H1 (cell line): ENCODE results near the gene GALNT11. TPM values are rescaled to one million over a fixed set of nuclear protein-coding genes. Genes with fewer than 3 reads are reported as not detected.
"Not testable (repeated sequence)": the region's sequence is repeated elsewhere in the genome, so short reads cannot be mapped to it uniquely, and the experiment has no call there.

Experiments used
- CTCF ChIA-PET: fragments of 300-600 bp; sonication (Branson Sonifier 250); formaldehyde crosslinking; loops from one replicate; lab custom pipeline; 2021; ENCODE audit not compliant: partially characterized antibody; lab: Charles Lee
- POLR2A ChIA-PET: fragments of 300-600 bp; sonication (Branson Sonifier 250); formaldehyde crosslinking; loops from one replicate; lab custom pipeline; 2021; ENCODE audit warnings: inconsistent platforms; ENCODE audit not compliant: partially characterized antibody; lab: Charles Lee
- DNase-seq, 2 experiments: peaks; one replicate each; pipeline versions ENCODE4 v3.0.0 to v3.0.0-alpha.2; 2010 to 2022; ENCODE audit warnings: low spot score in 2 of 2, low read depth in 1 of 2, mixed read lengths in 1 of 2
- FAIRE-seq: peaks from 2 replicates; lab custom pipeline; 2011; peaks lifted over from hg19 to GRCh38; lab: Jason Lieb, UNC
- H2AFZ ChIP-seq: 2 replicates; pipeline ENCODE4 v1.8.1; 2012; ENCODE audit warnings: low read length, inconsistent platforms
- H2AK5ac ChIP-seq: 2 replicates; pipeline ENCODE4 v1.6.1; 2013; ENCODE audit warnings: low read depth, low read length
- H2BK120ac ChIP-seq: replicated peaks from 2 replicates; pipeline ENCODE3; 2013; ENCODE audit warnings: low read depth, low read length, inconsistent platforms
- H2BK12ac ChIP-seq: 2 replicates; pipeline ENCODE4 v1.6.1; 2013; ENCODE audit warnings: low read depth, low read length
- H2BK15ac ChIP-seq: 2 replicates; pipeline ENCODE4 v1.6.1; 2013; ENCODE audit warnings: low read length
- H2BK20ac ChIP-seq: 2 replicates; pipeline ENCODE4 v1.6.1; 2013; ENCODE audit warnings: low read length
- H2BK5ac ChIP-seq: 2 replicates; pipeline ENCODE4 v1.6.1; 2013; ENCODE audit warnings: low read depth, low read length
- H3K14ac ChIP-seq: 2 replicates; pipeline ENCODE4 v1.6.1; 2013; ENCODE audit warnings: inconsistent platforms; ENCODE audit not compliant: insufficient read length
- H3K18ac ChIP-seq: 2 replicates; pipeline ENCODE4 v1.6.1; 2013; ENCODE audit warnings: low read length; ENCODE audit errors: extremely low read depth
- H3K23ac ChIP-seq: 2 replicates; pipeline ENCODE4 v1.6.1; 2013; ENCODE audit warnings: inconsistent platforms; ENCODE audit not compliant: insufficient read length
- H3K23me2 ChIP-seq: 2 replicates; pipeline ENCODE4 v1.6.1; 2013; ENCODE audit warnings: low read depth, low read length
- H3K27ac ChIP-seq: 2 replicates; pipeline ENCODE4 v1.6.1; 2011; ENCODE audit warnings: low read depth, low read length, inconsistent platforms
- H3K27me3 ChIP-seq, 4 experiments: replicated peaks in 1 of 4; 1 replicate in 1 of 4; 2 replicates in 3 of 4; pipeline versions ENCODE4 v1.6.1 to v1.8.1; 2011 to 2013; ENCODE audit warnings: low read length in 3 of 4, mild to moderate bottlenecking in 3 of 4, inconsistent platforms in 2 of 4, mixed read lengths in 2 of 4, moderate library complexity in 1 of 4; ENCODE audit not compliant: control insufficient read depth in 3 of 4, insufficient read depth in 3 of 4; ENCODE audit errors: extremely low read depth in 1 of 4
- H3K36me3 ChIP-seq, 4 experiments: 2 replicates each; pipeline versions ENCODE4 v1.6.1 to v1.8.1; 2011 to 2013; ENCODE audit warnings: mild to moderate bottlenecking in 4 of 4, low read length in 3 of 4, moderate library complexity in 2 of 4, control low read depth in 1 of 4, inconsistent platforms in 1 of 4; ENCODE audit not compliant: insufficient read depth in 4 of 4, control insufficient read depth in 2 of 4
- H3K4ac ChIP-seq: replicated peaks from 2 replicates; pipeline ENCODE3; 2013; ENCODE audit warnings: low read length, low read depth, mixed read lengths, inconsistent platforms; ENCODE audit not compliant: insufficient read length
- H3K4me1 ChIP-seq, 4 experiments: replicated peaks in 1 of 4; 1 replicate in 1 of 4; 2 replicates in 3 of 4; pipeline versions ENCODE4 v1.6.1 to v1.8.1; 2011 to 2013; ENCODE audit warnings: low read length in 3 of 4, inconsistent platforms in 2 of 4, mixed read lengths in 1 of 4; ENCODE audit not compliant: insufficient read depth in 4 of 4, control insufficient read depth in 3 of 4
- H3K4me2 ChIP-seq, 2 experiments: 2 replicates each; pipeline versions ENCODE4 v1.6.1 to v1.8.1; 2011 to 2013; ENCODE audit warnings: low read depth in 2 of 2, low read length in 2 of 2, control low read depth in 1 of 2, inconsistent platforms in 1 of 2, mild to moderate bottlenecking in 1 of 2; ENCODE audit not compliant: insufficient read depth in 1 of 2
- H3K4me3 ChIP-seq, 4 experiments: fragments of 200-600, 300-600 bp in 1 of 4; sonication (generic), shearing (Covaris generic), sonication (Bioruptor Twin) in 1 of 4; 2 replicates each; pipeline versions ENCODE4 v1.5.1 to v1.8.1; 2011 to 2016; ENCODE audit warnings: low read length in 4 of 4, low read depth in 3 of 4, control low read depth in 2 of 4, inconsistent platforms in 2 of 4, mild to moderate bottlenecking in 2 of 4, mixed read lengths in 1 of 4, moderate library complexity in 1 of 4; ENCODE audit not compliant: insufficient read depth in 2 of 4; ENCODE audit errors: extremely low read depth in 1 of 4
- H3K56ac ChIP-seq: replicated peaks from 2 replicates; pipeline ENCODE3; 2013; ENCODE audit warnings: low read depth, mild to moderate bottlenecking, mixed read lengths, low read length, inconsistent platforms; ENCODE audit not compliant: insufficient read length
- H3K79me1 ChIP-seq: 2 replicates; pipeline ENCODE4 v1.6.1; 2013; ENCODE audit warnings: low read depth, low read length, control low read depth
- H3K79me2 ChIP-seq, 2 experiments: 2 replicates each; pipeline versions ENCODE4 v1.6.1 to v1.8.1; 2012 to 2013; ENCODE audit warnings: low read length in 2 of 2, mild to moderate bottlenecking in 2 of 2, inconsistent platforms in 1 of 2; ENCODE audit not compliant: insufficient read depth in 2 of 2, control insufficient read depth in 1 of 2
- H3K9ac ChIP-seq, 4 experiments: replicated peaks in 1 of 4; 1 replicate in 1 of 4; 2 replicates in 3 of 4; pipeline versions ENCODE4 v1.6.1 to v1.8.1; 2011 to 2013; ENCODE audit warnings: low read depth in 3 of 4, low read length in 3 of 4, control low read depth in 2 of 4, mild to moderate bottlenecking in 2 of 4, moderate library complexity in 2 of 4, inconsistent platforms in 1 of 4; ENCODE audit errors: extremely low read depth in 1 of 4
- H3K9me3 ChIP-seq, 2 experiments: 2 replicates each; pipeline versions ENCODE4 v1.6.1 to v1.8.1; 2012 to 2013; ENCODE audit warnings: mild to moderate bottlenecking in 2 of 2, moderate library complexity in 2 of 2, control low read depth in 1 of 2, inconsistent platforms in 1 of 2, low read depth in 1 of 2, low read length in 1 of 2, mixed read lengths in 1 of 2; ENCODE audit not compliant: insufficient read depth in 2 of 2
- H4K20me1 ChIP-seq, 2 experiments: replicated peaks in 1 of 2; 2 replicates each; pipeline versions ENCODE3 to v1.8.1; 2011 to 2013; ENCODE audit warnings: inconsistent platforms in 2 of 2, low read length in 2 of 2, mild to moderate bottlenecking in 1 of 2; ENCODE audit not compliant: insufficient read depth in 2 of 2, control insufficient read depth in 1 of 2
- H4K5ac ChIP-seq: 2 replicates; pipeline ENCODE4 v1.6.1; 2013; ENCODE audit warnings: low read length, low read depth, mixed read lengths, inconsistent platforms; ENCODE audit not compliant: insufficient read length
- H4K8ac ChIP-seq: 2 replicates; pipeline ENCODE4 v1.8.0; 2013; ENCODE audit warnings: mild to moderate bottlenecking, moderate library complexity, low read length, inconsistent platforms; ENCODE audit not compliant: insufficient read depth; ENCODE audit errors: extremely low read depth
- H4K91ac ChIP-seq: replicated peaks from 2 replicates; pipeline ENCODE3; 2013; ENCODE audit warnings: low read length, mixed read lengths, inconsistent platforms; ENCODE audit not compliant: insufficient read length
- EGR1 ChIP-seq: IDR thresholded peaks from 2 replicates; pipeline ENCODE4 v1.6.1; 2011; ENCODE audit warnings: low read depth, low read length, borderline replicate concordance
- GTF2F1 ChIP-seq: IDR thresholded peaks from 2 replicates; pipeline ENCODE4 v1.6.1; 2012; ENCODE audit warnings: low read depth, low read length, improper control_type of control experiment, borderline replicate concordance
- HDAC2 ChIP-seq, 2 experiments: fragments of 300-600 bp in 1 of 2; sonication (generic) in 1 of 2; IDR thresholded peaks; 2 replicates each; pipeline ENCODE4 v1.6.1; 2011 to 2012; ENCODE audit warnings: low read depth in 2 of 2, low read length in 2 of 2, mild to moderate bottlenecking in 2 of 2, moderate library complexity in 2 of 2, borderline replicate concordance in 1 of 2, inconsistent platforms in 1 of 2
- KDM5A ChIP-seq: fragments of 200-600 bp; IDR thresholded peaks from 2 replicates; pipeline ENCODE4 v1.7.1; 2012; ENCODE audit warnings: mild to moderate bottlenecking, low read length, inconsistent platforms, mixed read lengths
- SAP30 ChIP-seq: fragments of 300-600 bp; sonication (generic); IDR thresholded peaks from 2 replicates; pipeline ENCODE4 v1.7.1; 2012; ENCODE audit warnings: low read length, moderate library complexity, mild to moderate bottlenecking, inconsistent platforms; ENCODE audit not compliant: insufficient read depth, insufficient replicate concordance
- SUZ12 ChIP-seq: fragments of 200-600 bp; sonication (generic); IDR thresholded peaks from 2 replicates; pipeline ENCODE4 v1.6.1; 2012; ENCODE audit warnings: mild to moderate bottlenecking, inconsistent platforms, low read length, moderate library complexity, mixed read lengths
- WGBS, 2 experiments: shearing (Covaris generic) in 1 of 2; methylation state at CpG; one replicate each; pipeline versions ENCODE4 v1.1.6 to v1.1.7; 2013 to 2015; ENCODE audit warnings: low lambda C conversion rate in 2 of 2, mixed read lengths in 2 of 2, inconsistent platforms in 1 of 2, low coverage in 1 of 2, missing lambda C conversion rate in 1 of 2; ENCODE audit not compliant: insufficient replicate concordance in 2 of 2, insufficient coverage in 1 of 2, insufficient read length in 1 of 2; ENCODE audit errors: extremely low coverage in 1 of 2, missing lambda C conversion rate in 1 of 2; 5-methylcytosine and 5-hydroxymethylcytosine counted together
- polyA plus RNA-seq, 7 experiments: library from polyadenylated mRNA; depleted of rRNA in 3 of 7; stranded (reverse) in 5 of 7; unstranded in 2 of 7; fragments of >200 nt in 5 of 7; fragments of 200-250 nt in 2 of 7; gene quantifications; 1 replicate in 5 of 7; 2 replicates in 1 of 7; 4 replicates in 1 of 7; pipeline versions ENCODE4 v1.2.1 to v1.2.3, GENCODE V29; 2011 to 2013; ENCODE audit warnings: missing spikeins in 2 of 7, mixed read lengths in 2 of 7
- total RNA-seq: library from RNA; stranded (reverse); fragmentation: NEBNext Ultra II Directional; extraction: Animal tissue kit (Norgen Biotek cat#: 25700); gene quantifications from 2 replicates; pipeline ENCODE4 v1.2.1, GENCODE V29; 2021

GALNT11 gene
- total and polyA plus RNA-seq, 2 of the 8 experiments (the other 6 are each of a cell fraction or from before 2014, with no cell fraction given), result 20.5 to 23.2 TPM

DNA sequence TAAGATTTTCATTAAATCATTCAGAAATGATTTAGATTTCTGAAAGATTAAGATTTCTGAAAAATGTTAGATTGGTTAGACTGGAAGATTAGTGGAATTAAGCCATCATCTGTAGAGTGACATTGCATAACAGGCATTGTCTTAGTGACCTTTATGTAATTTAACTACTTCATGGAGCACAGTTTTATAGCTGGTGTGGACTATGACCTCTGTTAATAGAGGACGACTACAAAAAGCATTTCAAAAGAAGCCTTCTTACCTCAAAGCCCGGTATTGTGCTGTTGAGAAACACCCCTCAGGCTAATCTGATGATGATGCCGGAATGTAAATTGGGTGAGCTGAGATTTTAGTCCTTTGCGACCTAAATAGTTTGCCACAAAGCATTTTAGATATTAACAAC, 55.6 kb downstream of the GALNT11 start (continued):
- TF ChIP-seq SUZ12 (no peak), GTF2F1 (no peak), KDM5A (no peak), HDAC2 (IDR thresholded peaks at IDR 0.05; ENCODE audit: borderline replicate concordance in 1 of 2, low read depth in 2 of 2, low read length in 2 of 2) (no peak), EGR1 (no peak), SAP30 (no peak)

DNA sequence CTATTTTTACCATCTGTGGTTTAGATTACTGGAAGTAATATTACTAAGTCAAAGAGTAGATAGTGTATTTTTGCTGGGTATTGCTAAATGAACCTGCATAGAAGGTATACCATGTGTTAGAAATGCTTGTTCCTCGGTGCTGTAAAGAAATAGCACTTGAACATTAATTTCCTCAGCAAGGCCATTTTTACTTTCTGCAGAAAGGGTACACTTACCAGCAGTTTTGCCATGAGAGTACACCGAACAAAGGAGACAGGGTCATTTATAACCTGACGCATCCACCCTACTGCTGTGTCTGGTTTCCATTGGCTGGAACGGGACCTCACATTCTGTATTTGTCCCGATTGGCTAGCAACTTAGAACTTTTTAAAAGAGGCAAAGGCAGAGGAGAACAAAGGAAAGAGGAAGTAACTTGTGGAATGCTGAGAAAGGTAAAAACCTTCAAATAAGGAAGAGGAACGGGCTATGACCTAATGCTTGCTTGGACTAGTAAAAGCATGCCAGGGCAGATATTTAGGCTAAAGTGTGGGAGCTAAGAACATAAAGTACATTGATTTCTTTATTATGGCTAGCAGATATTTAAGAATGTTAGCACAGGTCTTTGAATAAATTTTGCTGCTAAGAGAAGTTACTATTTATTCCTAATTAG, 56.7 kb downstream of the GALNT11 start:
- H4K5ac ChIP-seq, H2BK20ac ChIP-seq, H3K18ac ChIP-seq, H2BK15ac ChIP-seq, H3K9me3 ChIP-seq, H3K79me2 ChIP-seq, POLR2A ChIA-PET, FAIRE-seq, H3K36me3 ChIP-seq, H3K23ac ChIP-seq, H3K4ac ChIP-seq, H2AFZ ChIP-seq, H4K91ac ChIP-seq, DNase-seq, H3K14ac ChIP-seq, H3K9ac ChIP-seq, H3K4me3 ChIP-seq, H3K56ac ChIP-seq, H3K27me3 ChIP-seq, CTCF ChIA-PET, H2BK120ac ChIP-seq, H3K23me2 ChIP-seq, H4K8ac ChIP-seq, H4K20me1 ChIP-seq, H3K79me1 ChIP-seq, H2AK5ac ChIP-seq, H3K27ac ChIP-seq, H2BK12ac ChIP-seq, H3K4me2 ChIP-seq, H2BK5ac ChIP-seq: not testable (repeated sequence)
- H3K4me1 ChIP-seq, result peaks cover 0 to 10% (median 2%) of the 10 kb centered on the region in 4 experiments; a peak in 2 of 7 replicates
- WGBS, 2 experiments, result 68% methylated on average over 6 of the region's 6 CpGs; no CpG with 5 or more reads in 1 of the 2 experiments
